Lung (tissue), 16 donors: ENCODE measurements around the gene ARHGEF28. TPM values are rescaled to one million over a fixed set of nuclear protein-coding genes. Genes with fewer than 3 reads are reported as not detected.

Experiments used
- ATAC-seq: fragments of 200-7000 bp; cut with Tn5 transposase; one replicate; pipeline ENCODE4 v1.9.1; 2020; ENCODE audit warnings: moderate number of reproducible peaks; ENCODE audit not compliant: insufficient read depth, low FRiP score
- DNase-seq, 3 donors: peaks; one replicate each; pipeline ENCODE4 v3.0.0-alpha.2; 2013 to 2017
- H3K27ac ChIP-seq, 2 donors: one replicate each; pipeline ENCODE4 v1.5.1; 2013; ENCODE audit warnings: mild to moderate bottlenecking in 2 of 2, moderate library complexity in 2 of 2, control low read depth in 1 of 2, inconsistent platforms in 1 of 2, low read depth in 1 of 2, low read length in 1 of 2
- H3K27me3 ChIP-seq, 3 donors: one replicate each; pipeline ENCODE4 v1.5.1; 2013; ENCODE audit warnings: low read length in 2 of 3; ENCODE audit not compliant: control insufficient read depth in 3 of 3, insufficient read depth in 3 of 3
- H3K36me3 ChIP-seq, 4 donors: one replicate each; pipeline ENCODE4 v1.5.1; 2013; ENCODE audit warnings: low read length in 4 of 4, mild to moderate bottlenecking in 1 of 4, moderate library complexity in 1 of 4; ENCODE audit not compliant: control insufficient read depth in 4 of 4, insufficient read depth in 4 of 4
- H3K4me1 ChIP-seq, 5 donors: one replicate each; pipeline ENCODE4 v1.5.1; 2013; ENCODE audit warnings: low read length in 5 of 5, mild to moderate bottlenecking in 2 of 5, moderate library complexity in 1 of 5; ENCODE audit not compliant: control insufficient read depth in 5 of 5, insufficient read depth in 5 of 5
- H3K4me3 ChIP-seq: one replicate; pipeline ENCODE4 v1.5.1; 2013; ENCODE audit warnings: mild to moderate bottlenecking, control low read depth, moderate library complexity
- H3K9ac ChIP-seq, 2 donors: one replicate each; pipeline ENCODE4 v1.5.1; 2013; ENCODE audit warnings: low read length in 2 of 2, control low read depth in 1 of 2; ENCODE audit not compliant: insufficient read depth in 1 of 2
- H3K9me3 ChIP-seq, 4 donors: one replicate each; pipeline ENCODE4 v1.5.1; 2013; ENCODE audit warnings: low read length in 3 of 4, mild to moderate bottlenecking in 1 of 4, moderate library complexity in 1 of 4; ENCODE audit not compliant: control insufficient read depth in 4 of 4, insufficient read depth in 3 of 4
- WGBS, 2 donors: extraction: QIAGEN DNeasy Blood & Tissue Kit; methylation state at CpG; one replicate each; pipeline ENCODE4 v1.1.7; 2013; 5-methylcytosine and 5-hydroxymethylcytosine counted together
- long read RNA-seq, 5 donors: transcript quantifications; one replicate each; lab custom pipeline, GENCODE V29; 2026
- polyA plus RNA-seq, 2 donors: library from polyadenylated mRNA; stranded (reverse); fragments of 200-250 nt; gene quantifications; one replicate each; pipeline ENCODE4 v1.2.1, GENCODE V29; 2013
- total RNA-seq, 2 donors: library from RNA; depleted of rRNA in 1 of 2; stranded (reverse); fragments of >200 nt in 1 of 2; gene quantifications; one replicate each; pipeline ENCODE4 v1.2.1, GENCODE V29; 2014 to 2021
- TF ChIP-seq, protein P1 (sequence below): IDR thresholded peaks from 2 replicates; pipeline ENCODE4 v1.5.1; 2012; ENCODE audit warnings: mild to moderate bottlenecking; ENCODE audit errors: control extremely low read depth, extremely low read depth
- donor health status: control.
- donor health status: control.
- donor health status: Bipolar disorder and iron deficiency.
- donor health status: healthy.
- donor health status: DM: yes; HTN: yes; CAD: no.

The ARHGEF28 gene, protein sequence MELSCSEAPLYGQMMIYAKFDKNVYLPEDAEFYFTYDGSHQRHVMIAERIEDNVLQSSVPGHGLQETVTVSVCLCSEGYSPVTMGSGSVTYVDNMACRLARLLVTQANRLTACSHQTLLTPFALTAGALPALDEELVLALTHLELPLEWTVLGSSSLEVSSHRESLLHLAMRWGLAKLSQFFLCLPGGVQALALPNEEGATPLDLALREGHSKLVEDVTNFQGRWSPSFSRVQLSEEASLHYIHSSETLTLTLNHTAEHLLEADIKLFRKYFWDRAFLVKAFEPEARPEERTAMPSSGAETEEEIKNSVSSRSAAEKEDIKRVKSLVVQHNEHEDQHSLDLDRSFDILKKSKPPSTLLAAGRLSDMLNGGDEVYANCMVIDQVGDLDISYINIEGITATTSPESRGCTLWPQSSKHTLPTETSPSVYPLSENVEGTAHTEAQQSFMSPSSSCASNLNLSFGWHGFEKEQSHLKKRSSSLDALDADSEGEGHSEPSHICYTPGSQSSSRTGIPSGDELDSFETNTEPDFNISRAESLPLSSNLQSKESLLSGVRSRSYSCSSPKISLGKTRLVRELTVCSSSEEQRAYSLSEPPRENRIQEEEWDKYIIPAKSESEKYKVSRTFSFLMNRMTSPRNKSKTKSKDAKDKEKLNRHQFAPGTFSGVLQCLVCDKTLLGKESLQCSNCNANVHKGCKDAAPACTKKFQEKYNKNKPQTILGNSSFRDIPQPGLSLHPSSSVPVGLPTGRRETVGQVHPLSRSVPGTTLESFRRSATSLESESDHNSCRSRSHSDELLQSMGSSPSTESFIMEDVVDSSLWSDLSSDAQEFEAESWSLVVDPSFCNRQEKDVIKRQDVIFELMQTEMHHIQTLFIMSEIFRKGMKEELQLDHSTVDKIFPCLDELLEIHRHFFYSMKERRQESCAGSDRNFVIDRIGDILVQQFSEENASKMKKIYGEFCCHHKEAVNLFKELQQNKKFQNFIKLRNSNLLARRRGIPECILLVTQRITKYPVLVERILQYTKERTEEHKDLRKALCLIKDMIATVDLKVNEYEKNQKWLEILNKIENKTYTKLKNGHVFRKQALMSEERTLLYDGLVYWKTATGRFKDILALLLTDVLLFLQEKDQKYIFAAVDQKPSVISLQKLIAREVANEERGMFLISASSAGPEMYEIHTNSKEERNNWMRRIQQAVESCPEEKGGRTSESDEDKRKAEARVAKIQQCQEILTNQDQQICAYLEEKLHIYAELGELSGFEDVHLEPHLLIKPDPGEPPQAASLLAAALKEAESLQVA (N-terminal part only)
- total RNA-seq, result 10 to 100 TPM; 13.0 TPM
- 1 to 10 TPM; 3.0 to 7.0 TPM for polyA plus RNA-seq
- long read RNA-seq, donor 1, result 0 reads
- long read RNA-seq, donor 2, partial matches to known transcripts, result 0 of 1 reads
- long read RNA-seq, donor 2, other reads (novel, unspliced or antisense), result 0 of 1 reads
- long read RNA-seq, donor 3, result 0 reads
- long read RNA-seq, donor 4, result 0 reads
- long read RNA-seq, donor 5, partial matches to known transcripts, result 0 of 1 reads
- long read RNA-seq, donor 5, other reads (novel, unspliced or antisense), result 0 of 1 reads

DNA sequence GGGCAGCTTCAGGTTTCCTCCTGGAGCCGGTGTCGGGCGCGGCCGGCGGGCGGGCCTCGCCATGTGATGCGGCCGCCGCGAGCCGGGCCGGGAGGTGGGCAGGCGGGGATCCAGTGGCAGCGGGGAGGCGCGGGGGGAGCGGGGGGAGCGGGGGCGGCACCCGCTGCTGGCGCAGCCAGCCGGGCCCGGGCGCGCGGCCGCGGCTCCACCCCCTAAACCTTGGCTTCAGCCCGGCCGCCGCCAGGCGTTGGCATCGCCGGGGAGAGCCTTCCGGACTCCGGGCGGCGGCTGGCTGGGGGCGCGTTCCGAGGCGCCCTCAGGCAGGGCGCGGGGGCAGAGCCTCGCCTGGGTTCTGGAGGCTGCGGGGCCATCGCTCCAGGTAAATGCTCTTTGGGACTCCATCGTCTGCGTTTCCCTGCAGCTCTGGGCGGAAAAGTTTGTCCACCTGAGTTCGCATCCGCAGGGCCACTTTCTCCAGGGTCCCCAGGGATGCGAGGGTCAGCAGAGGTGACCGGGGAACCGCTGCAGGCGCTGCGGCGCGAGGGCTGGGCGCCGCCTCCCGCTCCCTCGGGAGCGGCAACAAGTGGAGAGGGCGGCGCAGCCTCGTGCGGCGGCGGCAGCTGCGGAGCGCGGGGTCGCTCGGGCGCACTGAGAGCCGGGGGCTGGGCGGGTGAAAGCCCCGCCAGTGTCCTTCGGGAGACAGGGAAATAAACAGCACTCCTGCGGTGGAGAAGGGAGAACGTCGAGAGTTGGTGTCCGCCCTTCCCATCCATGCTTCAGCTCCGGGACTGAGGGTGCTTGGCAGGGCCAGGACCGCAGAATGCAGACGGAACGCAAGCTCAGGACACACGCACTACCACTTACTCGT lies at the start of gene ARHGEF28:
ARHGEF28 (plus strand) TSS at position 253 of the 868 bp plus-strand sequence. CDS start 58,656 bp downstream, outside the sequence.
- ATAC-seq (peak; percentile 91), DNase-seq (peak in 2 of 3 donors; percentile 53 to 62)
- TF ChIP-seq, protein P1, sequence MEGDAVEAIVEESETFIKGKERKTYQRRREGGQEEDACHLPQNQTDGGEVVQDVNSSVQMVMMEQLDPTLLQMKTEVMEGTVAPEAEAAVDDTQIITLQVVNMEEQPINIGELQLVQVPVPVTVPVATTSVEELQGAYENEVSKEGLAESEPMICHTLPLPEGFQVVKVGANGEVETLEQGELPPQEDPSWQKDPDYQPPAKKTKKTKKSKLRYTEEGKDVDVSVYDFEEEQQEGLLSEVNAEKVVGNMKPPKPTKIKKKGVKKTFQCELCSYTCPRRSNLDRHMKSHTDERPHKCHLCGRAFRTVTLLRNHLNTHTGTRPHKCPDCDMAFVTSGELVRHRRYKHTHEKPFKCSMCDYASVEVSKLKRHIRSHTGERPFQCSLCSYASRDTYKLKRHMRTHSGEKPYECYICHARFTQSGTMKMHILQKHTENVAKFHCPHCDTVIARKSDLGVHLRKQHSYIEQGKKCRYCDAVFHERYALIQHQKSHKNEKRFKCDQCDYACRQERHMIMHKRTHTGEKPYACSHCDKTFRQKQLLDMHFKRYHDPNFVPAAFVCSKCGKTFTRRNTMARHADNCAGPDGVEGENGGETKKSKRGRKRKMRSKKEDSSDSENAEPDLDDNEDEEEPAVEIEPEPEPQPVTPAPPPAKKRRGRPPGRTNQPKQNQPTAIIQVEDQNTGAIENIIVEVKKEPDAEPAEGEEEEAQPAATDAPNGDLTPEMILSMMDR, result no peak
- 2% methylated on average over 62 to 92 of the region's 92 CpGs for WGBS, 2 donors
- Histone ChIP-seq H3K27me3 (peaks cover 0 to 27% (median 8%) of the 10 kb centered on the region in 3 donors), H3K4me3 (peak within 1 kb of the TSS; percentile 54), H3K36me3 (no peaks in the 10 kb centered on the region), H3K9me3 (no peaks in the 10 kb centered on the region), H3K9ac (no peak within 1 kb of the TSS), H3K4me1 (peaks cover 0 to 8% (median 5%) of the 10 kb centered on the region in 5 donors), H3K27ac (peak within 1 kb of the TSS in 1 of 2 donors; percentile 82)

DNA sequence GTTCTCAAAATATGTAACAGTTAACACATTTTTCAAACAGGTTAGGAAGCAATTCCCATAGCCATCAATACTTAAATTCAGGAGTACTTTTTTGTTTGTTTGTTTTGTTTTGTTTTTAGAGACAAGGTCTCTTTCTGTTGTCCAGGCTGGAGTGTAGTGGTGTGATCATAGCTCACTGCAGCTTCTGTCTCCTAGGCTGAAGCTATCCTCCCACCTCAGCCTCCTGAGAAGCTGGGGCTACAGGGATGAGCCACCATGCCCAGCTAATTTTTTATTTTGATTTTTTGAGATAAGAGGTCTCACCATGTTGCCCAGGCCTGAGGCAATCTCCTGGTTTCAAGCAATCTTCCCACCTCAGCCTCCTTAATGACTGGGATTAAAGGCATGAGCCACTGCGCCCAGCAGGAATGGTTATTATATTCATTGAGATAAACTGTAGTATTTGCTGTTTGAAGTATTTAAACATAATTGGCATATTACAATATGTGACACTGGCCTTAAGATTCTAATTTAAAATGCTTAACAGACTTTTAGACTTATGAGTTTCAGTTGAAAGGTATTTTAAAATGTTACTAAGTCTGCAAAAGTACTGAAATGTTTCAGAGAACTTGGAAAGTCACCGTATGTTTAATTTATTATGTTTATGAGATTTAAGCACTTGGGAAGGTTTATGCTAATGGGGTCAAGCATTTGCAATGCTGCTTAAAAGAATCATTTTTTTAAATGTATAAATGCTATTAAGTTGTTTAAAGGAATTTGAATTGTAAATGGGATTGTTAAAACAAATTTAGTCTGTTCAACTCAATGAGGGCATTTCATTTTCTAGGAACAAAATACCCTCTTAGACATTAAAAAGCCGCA lies 43.5 kb upstream of the ARHGEF28 start:
- peaks cover 4 to 20% (median 13%) of the 10 kb centered on the region in 4 donors for H3K36me3 ChIP-seq
- TF ChIP-seq, protein P1, result no peak
- H3K27ac ChIP-seq, result no peak overlapping the region
- no peaks in the 10 kb centered on the region for H3K4me1 ChIP-seq
- no peaks in the 10 kb centered on the region for H3K9me3 ChIP-seq
- DNase-seq (no peak), ATAC-seq (no peak)
- WGBS, 2 donors, result 76 to 97% methylated on average over 3 of the region's 3 CpGs
- no peaks in the 10 kb centered on the region for H3K27me3 ChIP-seq
- H3K9ac ChIP-seq, result no peak overlapping the region
- H3K4me3 ChIP-seq, result no peak overlapping the region
